ENCODE measurements around the gene RBM42.

- TF ChIP-seq POLR2AphosphoS5 (IDR thresholded peaks at IDR 0.05; ENCODE audit: low read depth, low read length) = no peak
- TF ChIP-seq POLR2A (IDR thresholded peaks at IDR 0.05; ENCODE audit: low read depth, low read length) = no peak
- TF ChIP-seq TAF1 (IDR thresholded peaks at IDR 0.05; ENCODE audit: borderline replicate concordance, low read depth, low read length) = no peak
These were observed 5.0 kb downstream of the RBM42 start for GRCh38 chr19:35633727-35634440.
